Osteoblast (primary cell): ENCODE measurements around the gene FOXN4. TPM values are rescaled to one million over a fixed set of nuclear protein-coding genes. Genes with fewer than 3 reads are reported as not detected.

Source experiments
- DNase-seq: peaks from one replicate; pipeline ENCODE4 v3.0.0; 2011; ENCODE audit warnings: low spot score, mixed read lengths; ENCODE audit not compliant: insufficient read length; ENCODE audit errors: missing footprints
- H2AFZ ChIP-seq: 2 replicates; pipeline ENCODE4 v1.6.0; 2011; ENCODE audit warnings: mild to moderate bottlenecking, low read length
- H3K27ac ChIP-seq: 2 replicates; pipeline ENCODE4 v1.5.1; 2011; ENCODE audit warnings: mild to moderate bottlenecking, low read depth, low read length, moderate library complexity
- H3K27me3 ChIP-seq: 2 replicates; pipeline ENCODE4 v1.6.0; 2012; ENCODE audit warnings: mild to moderate bottlenecking, control low read depth, inconsistent platforms, low read length, moderate library complexity; ENCODE audit not compliant: insufficient read depth
- H3K36me3 ChIP-seq: 2 replicates; pipeline ENCODE4 v1.5.1; 2011; ENCODE audit warnings: mild to moderate bottlenecking, low read length, control low read depth, moderate library complexity; ENCODE audit not compliant: insufficient read depth
- H3K4me1 ChIP-seq: 2 replicates; pipeline ENCODE4 v1.5.1; 2011; ENCODE audit warnings: mild to moderate bottlenecking, low read length, control low read depth, moderate library complexity; ENCODE audit not compliant: insufficient read depth
- H3K4me2 ChIP-seq: 2 replicates; pipeline ENCODE4 v1.6.0; 2011; ENCODE audit warnings: mild to moderate bottlenecking, low read length; ENCODE audit not compliant: insufficient read depth
- H3K4me3 ChIP-seq: fragments of 200-600 bp; sonication (generic); 3 replicates; pipeline ENCODE4 v1.5.1; 2012; ENCODE audit warnings: mild to moderate bottlenecking, low read length, inconsistent platforms; ENCODE audit not compliant: insufficient read depth
- H3K79me2 ChIP-seq: 2 replicates; pipeline ENCODE4 v1.6.0; 2012; ENCODE audit warnings: mild to moderate bottlenecking, low read length, control low read depth, inconsistent platforms; ENCODE audit not compliant: insufficient read depth
- H3K9me3 ChIP-seq: 2 replicates; pipeline ENCODE4 v1.5.1; 2011; ENCODE audit warnings: low read depth, low read length, control low read depth
- H4K20me1 ChIP-seq: 2 replicates; pipeline ENCODE4 v1.6.0; 2012; ENCODE audit warnings: mild to moderate bottlenecking, low read length, control low read depth; ENCODE audit not compliant: insufficient read depth
- total RNA-seq: library from RNA; depleted of rRNA; stranded (reverse); fragments of >200 nt; gene quantifications from 2 replicates; pipeline ENCODE4 v1.2.3, GENCODE V29; 2012
- TF ChIP-seq, protein P1 (sequence below): IDR thresholded peaks from 2 replicates; pipeline ENCODE4 v1.5.1; 2011; ENCODE audit warnings: mild to moderate bottlenecking, low read depth, low read length, moderate library complexity; ENCODE audit errors: extremely low read depth

The FOXN4 gene
- total RNA-seq, 1 donor = not detected

DNA sequence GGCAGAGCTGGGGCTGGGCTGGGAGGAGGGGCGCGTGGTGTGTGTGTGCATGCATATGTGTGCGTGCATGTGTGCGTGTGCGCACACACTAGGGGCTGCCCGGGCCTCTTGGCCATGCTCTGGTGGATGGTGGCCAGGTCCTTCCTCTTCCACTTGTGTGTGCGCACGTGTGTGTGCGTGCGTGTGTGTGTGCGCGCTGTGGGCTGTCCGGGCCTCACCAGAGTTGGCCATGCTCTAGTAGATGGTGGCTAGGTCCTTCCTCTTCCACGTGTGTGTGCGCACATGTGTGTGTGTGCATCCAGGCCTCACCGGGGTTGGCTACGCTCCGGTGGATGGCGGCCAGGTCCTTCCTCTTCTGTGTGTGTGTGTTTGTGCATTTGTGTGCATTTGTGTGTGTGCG, 24.7 kb downstream of the FOXN4 start:
- TF ChIP-seq, protein P1, sequence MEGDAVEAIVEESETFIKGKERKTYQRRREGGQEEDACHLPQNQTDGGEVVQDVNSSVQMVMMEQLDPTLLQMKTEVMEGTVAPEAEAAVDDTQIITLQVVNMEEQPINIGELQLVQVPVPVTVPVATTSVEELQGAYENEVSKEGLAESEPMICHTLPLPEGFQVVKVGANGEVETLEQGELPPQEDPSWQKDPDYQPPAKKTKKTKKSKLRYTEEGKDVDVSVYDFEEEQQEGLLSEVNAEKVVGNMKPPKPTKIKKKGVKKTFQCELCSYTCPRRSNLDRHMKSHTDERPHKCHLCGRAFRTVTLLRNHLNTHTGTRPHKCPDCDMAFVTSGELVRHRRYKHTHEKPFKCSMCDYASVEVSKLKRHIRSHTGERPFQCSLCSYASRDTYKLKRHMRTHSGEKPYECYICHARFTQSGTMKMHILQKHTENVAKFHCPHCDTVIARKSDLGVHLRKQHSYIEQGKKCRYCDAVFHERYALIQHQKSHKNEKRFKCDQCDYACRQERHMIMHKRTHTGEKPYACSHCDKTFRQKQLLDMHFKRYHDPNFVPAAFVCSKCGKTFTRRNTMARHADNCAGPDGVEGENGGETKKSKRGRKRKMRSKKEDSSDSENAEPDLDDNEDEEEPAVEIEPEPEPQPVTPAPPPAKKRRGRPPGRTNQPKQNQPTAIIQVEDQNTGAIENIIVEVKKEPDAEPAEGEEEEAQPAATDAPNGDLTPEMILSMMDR = no peak
- no peaks in the 10 kb centered on the region for H3K9me3 ChIP-seq
- H4K20me1 ChIP-seq = no peaks in the 10 kb centered on the region
- no peaks in the 10 kb centered on the region for H3K27me3 ChIP-seq
- no peaks in the 10 kb centered on the region for H3K4me1 ChIP-seq
- H3K4me3 ChIP-seq = no peak overlapping the region
- no peak overlapping the region for H3K4me2 ChIP-seq
- peak; percentile 63 for DNase-seq
- no peaks in the 10 kb centered on the region for H3K36me3 ChIP-seq
- no peaks in the 10 kb centered on the region for H3K79me2 ChIP-seq
- no peak overlapping the region for H2AFZ ChIP-seq
- H3K27ac ChIP-seq = no peak overlapping the region

DNA sequence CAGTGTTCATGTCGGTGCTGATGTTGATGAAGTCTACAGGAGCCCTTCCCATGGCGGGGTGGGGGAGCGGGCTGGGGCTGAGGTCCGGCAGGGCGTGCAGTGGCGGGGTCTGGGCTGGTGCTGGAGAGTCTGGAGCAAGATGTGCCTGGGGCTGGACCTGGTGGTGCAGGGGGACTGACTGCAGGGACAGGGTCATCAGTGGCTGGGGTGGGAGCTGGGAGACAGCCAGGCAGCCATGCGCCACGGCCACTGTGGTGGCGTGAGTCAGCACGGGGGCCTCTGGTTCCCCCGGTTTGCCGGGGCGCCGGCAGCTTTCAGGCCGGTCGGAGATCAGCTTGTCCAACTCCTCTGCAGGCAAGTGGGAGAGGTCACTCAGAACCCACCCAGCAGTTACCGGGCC, 27.6 kb downstream of the FOXN4 start:
- no peaks in the 10 kb centered on the region for H4K20me1 ChIP-seq
- no peak overlapping the region for H2AFZ ChIP-seq
- no peaks in the 10 kb centered on the region for H3K79me2 ChIP-seq
- no peaks in the 10 kb centered on the region for H3K36me3 ChIP-seq
- H3K9me3 ChIP-seq = no peaks in the 10 kb centered on the region
- TF ChIP-seq, protein P1 = no peak
- no peaks in the 10 kb centered on the region for H3K4me1 ChIP-seq
- H3K27me3 ChIP-seq = no peaks in the 10 kb centered on the region
- DNase-seq = no peak
- H3K4me2 ChIP-seq = no peak overlapping the region
- no peak overlapping the region for H3K4me3 ChIP-seq
- no peak overlapping the region for H3K27ac ChIP-seq

DNA sequence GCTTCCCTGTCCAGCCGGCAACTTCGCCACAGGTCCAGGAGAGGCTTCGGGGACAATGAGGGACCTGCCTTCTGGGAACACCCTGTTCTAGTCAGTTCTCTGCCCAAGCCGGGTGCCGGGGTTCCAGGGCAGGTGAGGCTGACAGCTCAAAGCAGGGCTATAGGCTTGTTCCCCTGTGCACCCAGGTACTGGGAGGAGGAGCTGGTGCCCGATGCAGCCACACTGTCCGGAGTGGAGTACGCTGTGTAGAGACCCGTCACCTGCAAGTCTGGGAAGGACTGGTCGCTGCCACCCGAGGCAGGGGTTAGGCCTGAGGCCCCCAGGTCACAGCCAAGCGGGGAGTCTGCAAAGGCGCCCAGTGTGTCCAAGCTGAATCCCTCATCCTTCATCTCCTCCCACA, 29.6 kb downstream of the FOXN4 start:
- no peak overlapping the region for H3K4me3 ChIP-seq
- no peak for DNase-seq
- no peaks in the 10 kb centered on the region for H3K9me3 ChIP-seq
- no peaks in the 10 kb centered on the region for H4K20me1 ChIP-seq
- H3K36me3 ChIP-seq = no peaks in the 10 kb centered on the region
- no peak overlapping the region for H3K27ac ChIP-seq
- no peaks in the 10 kb centered on the region for H3K79me2 ChIP-seq
- TF ChIP-seq, protein P1 = no peak
- H3K4me2 ChIP-seq = no peak overlapping the region
- no peaks in the 10 kb centered on the region for H3K27me3 ChIP-seq
- H3K4me1 ChIP-seq = no peaks in the 10 kb centered on the region
- H2AFZ ChIP-seq = no peak overlapping the region

DNA sequence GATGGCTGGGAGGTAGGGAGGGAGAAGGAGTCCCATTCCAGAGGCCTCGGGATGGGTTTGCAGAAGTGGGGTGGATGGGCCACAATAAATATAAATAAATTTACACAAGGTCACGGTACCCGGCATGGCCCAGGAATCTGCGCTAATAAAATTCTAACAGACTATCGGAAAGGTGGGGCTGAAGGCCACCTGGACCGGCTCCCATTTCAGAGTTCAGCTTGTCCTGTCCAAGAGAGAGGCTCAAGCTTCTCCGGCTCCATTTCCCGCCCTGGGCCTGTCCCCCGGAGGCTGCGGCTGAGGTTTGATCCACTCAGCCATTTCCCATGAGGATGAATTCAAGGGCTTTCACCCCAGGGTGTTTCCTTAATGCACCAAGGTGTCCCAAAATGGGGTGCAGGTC, 30.2 kb downstream of the FOXN4 start:
- H3K36me3 ChIP-seq = no peaks in the 10 kb centered on the region
- H4K20me1 ChIP-seq = no peaks in the 10 kb centered on the region
- H3K27ac ChIP-seq = no peak overlapping the region
- no peaks in the 10 kb centered on the region for H3K4me1 ChIP-seq
- no peak overlapping the region for H2AFZ ChIP-seq
- no peaks in the 10 kb centered on the region for H3K79me2 ChIP-seq
- H3K9me3 ChIP-seq = no peaks in the 10 kb centered on the region
- no peaks in the 10 kb centered on the region for H3K27me3 ChIP-seq
- DNase-seq = peak; percentile 38
- TF ChIP-seq, protein P1 = no peak
- no peak overlapping the region for H3K4me2 ChIP-seq
- no peak overlapping the region for H3K4me3 ChIP-seq
